HG02763 (cell line): ENCODE results near the gene MYH6.

ENCODE experiments used
- ATAC-seq: cut with Tn5 transposase; IDR thresholded peaks from one replicate; pipeline ENCODE4 v1.9.1; 2021; ENCODE audit warnings: mild to moderate bottlenecking, moderate library complexity; ENCODE audit not compliant: unreplicated experiment

The MYH6 gene

GRCh38 chr14:23339506-23340268 lies 68.4 kb downstream of the MYH6 start:
- ATAC-seq: no peak

- no peak for ATAC-seq
Observed at GRCh38 chr14:23335623-23336022, 72.5 kb downstream of the MYH6 start.
